Thyroid gland (tissue), 4 donors: Measurements from ENCODE around the gene PTH1R.

Experiments used
- CTCF ChIP-seq, 6 experiments: fragments of 200-600 bp in 3 of 6; fragments of 450-650 bp in 3 of 6; sonication (generic) in 3 of 6; IDR thresholded peaks; one replicate each; pipeline ENCODE4 v1.5.1; 2016 to 2019; ENCODE audit warnings: antibody characterized with exemption in 6 of 6, mild to moderate bottlenecking in 2 of 6, inconsistent platforms in 1 of 6, moderate library complexity in 1 of 6
- POLR2A ChIP-seq, 2 donors: fragments of 450-650 bp; IDR thresholded peaks; one replicate each; pipeline ENCODE4 v1.6.1; 2017; ENCODE audit warnings: antibody characterized with exemption in 2 of 2, mild to moderate bottlenecking in 2 of 2, moderate library complexity in 1 of 2

DNA sequence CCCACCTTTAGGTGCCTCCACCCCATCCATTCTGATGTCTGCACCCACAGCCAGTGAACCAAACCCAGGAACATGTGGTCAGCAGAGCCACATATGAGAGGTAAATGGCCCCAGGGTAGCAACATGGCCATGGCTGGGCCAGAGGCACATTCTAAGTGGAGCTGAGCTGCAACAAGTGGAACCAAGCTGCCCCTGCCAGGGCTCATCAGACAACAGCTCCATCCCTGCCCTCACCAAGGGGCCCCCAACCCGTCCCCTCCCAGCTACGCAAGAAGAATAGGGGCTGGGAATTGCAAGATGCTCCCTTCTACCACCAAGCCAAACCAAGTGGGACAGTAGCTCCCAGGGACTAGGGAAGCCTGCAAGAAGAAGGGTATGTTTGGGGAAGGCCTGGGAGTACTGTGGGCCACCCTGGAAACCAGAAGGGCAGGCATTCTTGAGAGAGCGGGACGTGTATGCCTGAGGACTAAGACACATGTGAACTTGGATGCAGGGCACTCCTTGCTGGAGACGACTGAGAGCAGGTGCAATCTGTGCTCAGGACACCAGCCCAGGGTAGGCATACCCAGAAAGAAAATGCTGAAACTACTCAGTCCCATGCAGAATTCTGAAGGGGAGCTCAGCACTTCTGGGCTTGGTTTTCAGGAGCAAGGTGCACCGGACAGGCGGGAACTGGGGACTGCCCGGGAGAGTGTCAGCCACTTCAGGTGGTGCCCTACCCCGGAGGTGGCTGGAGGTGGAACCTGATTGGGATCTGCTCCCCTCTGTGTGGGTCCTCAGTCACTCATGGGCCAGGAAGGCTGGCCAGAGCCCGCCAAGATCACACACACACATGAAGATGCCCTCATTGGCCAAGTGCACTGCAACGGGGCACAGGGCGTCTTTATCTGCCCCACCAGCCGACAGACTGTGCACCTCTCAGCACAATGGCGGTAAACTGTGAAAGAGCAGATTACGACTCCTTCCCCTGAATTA is 23.8 kb upstream of the PTH1R start:
- TF ChIP-seq POLR2A (IDR thresholded peaks at IDR 0.05) (no peak), CTCF (IDR thresholded peaks at IDR 0.05) (no peak)
